GM18519 (cell line): ENCODE measurements around the gene PCDHGC3.
"Not testable (repeated sequence)": the region's sequence is repeated elsewhere in the genome, so short reads cannot be mapped to it uniquely, and the experiment has no call there.

Source experiments
- ATAC-seq: cut with Tn5 transposase; IDR thresholded peaks from one replicate; pipeline ENCODE4 v1.9.1; 2021; ENCODE audit warnings: mild to moderate bottlenecking, moderate library complexity; ENCODE audit not compliant: unreplicated experiment, low FRiP score

The PCDHGC3 gene

DNA sequence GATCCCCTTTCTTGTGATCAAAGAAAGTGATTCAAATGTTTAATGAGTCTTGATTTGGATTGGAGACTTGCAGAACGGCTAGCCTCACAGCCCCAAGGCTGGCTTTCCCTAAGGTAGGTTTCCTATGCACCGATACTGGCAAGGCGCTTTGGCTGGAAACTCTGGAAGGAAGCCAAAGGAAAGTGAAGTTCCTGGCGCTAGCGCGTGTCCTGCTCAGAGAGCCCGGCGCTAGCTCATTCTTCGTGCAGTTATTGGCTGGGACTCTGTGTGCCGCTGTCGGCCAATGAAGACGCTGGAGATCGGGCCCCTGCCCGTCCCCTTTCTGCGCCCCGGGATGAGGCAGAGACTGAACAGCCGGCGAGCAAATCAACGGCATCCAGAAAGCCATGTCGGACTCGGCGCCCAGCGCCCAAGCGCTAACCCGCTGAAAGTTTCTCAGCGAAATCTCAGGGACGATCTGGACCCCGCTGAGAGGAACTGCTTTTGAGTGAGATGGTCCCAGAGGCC, at the start of gene PCDHGC3:
Gene PCDHGC3, plus strand, starts transcription at position 342 of the 507 bp plus-strand sequence. Its CDS starts 151 bp downstream, at position 493.
- ATAC-seq, result peak; percentile 98

DNA sequence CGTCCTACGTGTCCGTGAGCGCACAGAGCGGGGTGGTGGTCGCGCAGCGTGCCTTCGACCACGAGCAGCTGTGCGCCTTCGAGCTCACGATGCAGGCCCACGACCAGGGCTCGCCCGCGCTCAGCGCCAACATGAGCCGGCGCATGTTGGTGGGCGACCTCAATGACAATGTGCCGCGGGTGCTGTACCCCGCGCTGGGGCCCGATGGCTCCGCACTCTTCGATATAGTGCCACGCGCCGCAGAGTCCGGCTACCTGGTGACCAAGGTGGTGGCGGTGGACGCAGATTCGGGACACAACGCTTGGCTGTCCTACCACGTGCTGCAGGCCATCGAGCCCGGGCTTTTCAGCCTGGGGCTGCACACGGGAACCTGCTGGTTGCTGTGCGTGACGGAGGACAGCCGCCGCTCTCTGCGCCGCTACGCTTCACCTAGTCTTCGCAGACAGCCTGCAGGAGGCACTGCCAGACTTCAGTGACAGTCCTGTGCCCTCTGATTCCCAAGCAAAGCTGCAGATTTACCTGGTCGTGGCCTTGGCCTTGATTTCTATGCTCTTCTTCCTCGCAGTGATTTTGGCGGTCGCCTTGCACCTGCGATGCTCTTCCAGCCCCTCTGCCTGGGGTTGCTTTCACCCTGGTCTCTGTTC, 47.9 kb upstream of the PCDHGC3 start:
- ATAC-seq, result no peak

DNA sequence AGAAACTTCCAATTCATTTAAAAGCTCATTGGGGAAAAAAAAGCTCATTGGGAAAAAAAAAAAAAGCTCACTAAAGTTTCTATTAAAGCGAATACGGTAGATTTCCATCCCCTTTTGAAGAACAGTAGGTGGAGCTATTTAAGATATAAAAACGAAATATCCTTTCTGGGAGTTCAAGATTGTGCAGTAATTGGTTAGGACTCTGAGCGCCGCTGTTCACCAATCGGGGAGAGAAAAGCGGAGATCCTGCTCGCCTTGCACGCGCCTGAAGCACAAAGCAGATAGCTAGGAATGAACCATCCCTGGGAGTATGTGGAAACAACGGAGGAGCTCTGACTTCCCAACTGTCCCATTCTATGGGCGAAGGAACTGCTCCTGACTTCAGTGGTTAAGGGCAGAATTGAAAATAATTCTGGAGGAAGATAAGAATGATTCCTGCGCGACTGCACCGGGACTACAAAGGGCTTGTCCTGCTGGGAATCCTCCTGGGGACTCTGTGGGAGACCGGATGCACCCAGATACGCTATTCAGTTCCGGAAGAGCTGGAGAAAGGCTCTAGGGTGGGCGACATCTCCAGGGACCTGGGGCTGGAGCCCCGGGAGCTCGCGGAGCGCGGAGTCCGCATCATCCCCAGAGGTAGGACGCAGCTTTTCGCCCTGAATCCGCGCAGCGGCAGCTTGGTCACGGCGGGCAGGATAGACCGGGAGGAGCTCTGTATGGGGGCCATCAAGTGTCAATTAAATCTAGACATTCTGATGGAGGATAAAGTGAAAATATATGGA, 45.2 kb upstream of the PCDHGC3 start, which contains the start of gene PCDHGA12:
Gene PCDHGA12, plus strand, starts transcription at position 176 of the 782 bp plus-strand sequence. Its CDS starts 253 bp downstream, at position 429.
- ATAC-seq, result no peak

DNA sequence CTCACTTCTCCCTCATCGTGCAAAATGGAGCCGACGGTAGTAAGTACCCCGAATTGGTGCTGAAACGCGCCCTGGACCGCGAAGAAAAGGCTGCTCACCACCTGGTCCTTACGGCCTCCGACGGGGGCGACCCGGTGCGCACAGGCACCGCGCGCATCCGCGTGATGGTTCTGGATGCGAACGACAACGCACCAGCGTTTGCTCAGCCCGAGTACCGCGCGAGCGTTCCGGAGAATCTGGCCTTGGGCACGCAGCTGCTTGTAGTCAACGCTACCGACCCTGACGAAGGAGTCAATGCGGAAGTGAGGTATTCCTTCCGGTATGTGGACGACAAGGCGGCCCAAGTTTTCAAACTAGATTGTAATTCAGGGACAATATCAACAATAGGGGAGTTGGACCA, 44.5 kb upstream of the PCDHGC3 start:
- ATAC-seq, result no peak

DNA sequence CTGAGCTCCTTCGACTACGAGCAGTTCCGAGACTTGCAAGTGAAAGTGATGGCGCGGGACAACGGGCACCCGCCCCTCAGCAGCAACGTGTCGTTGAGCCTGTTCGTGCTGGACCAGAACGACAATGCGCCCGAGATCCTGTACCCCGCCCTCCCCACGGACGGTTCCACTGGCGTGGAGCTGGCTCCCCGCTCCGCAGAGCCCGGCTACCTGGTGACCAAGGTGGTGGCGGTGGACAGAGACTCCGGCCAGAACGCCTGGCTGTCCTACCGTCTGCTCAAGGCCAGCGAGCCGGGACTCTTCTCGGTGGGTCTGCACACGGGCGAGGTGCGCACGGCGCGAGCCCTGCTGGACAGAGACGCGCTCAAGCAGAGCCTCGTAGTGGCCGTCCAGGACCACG, 43.5 kb upstream of the PCDHGC3 start:
- not testable (repeated sequence) for ATAC-seq

DNA sequence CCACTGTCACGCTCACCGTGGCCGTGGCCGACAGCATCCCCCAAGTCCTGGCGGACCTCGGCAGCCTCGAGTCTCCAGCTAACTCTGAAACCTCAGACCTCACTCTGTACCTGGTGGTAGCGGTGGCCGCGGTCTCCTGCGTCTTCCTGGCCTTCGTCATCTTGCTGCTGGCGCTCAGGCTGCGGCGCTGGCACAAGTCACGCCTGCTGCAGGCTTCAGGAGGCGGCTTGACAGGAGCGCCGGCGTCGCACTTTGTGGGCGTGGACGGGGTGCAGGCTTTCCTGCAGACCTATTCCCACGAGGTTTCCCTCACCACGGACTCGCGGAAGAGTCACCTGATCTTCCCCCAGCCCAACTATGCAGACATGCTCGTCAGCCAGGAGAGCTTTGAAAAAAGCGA, 43.0 kb upstream of the PCDHGC3 start:
- ATAC-seq, result not testable (repeated sequence)

DNA sequence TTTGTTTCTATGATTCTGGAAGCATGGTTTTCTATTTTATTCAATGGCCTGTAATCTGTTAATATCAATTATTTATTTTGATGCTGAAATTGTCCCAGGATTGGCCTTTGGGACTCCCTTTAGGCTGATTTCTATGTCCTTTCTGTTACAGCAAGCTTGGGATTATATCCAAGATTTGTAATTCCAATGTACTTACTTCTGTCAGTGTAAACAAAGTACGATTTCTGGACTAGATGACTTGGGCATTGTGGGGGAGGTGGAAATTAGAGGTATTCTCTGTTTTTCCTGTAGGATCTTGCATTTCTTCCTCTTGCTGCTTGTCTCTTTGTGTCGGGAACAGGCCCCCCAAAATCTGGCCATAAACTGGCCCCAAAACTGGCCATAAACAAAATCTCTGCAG, 41.8 kb upstream of the PCDHGC3 start:
- no peak for ATAC-seq

DNA sequence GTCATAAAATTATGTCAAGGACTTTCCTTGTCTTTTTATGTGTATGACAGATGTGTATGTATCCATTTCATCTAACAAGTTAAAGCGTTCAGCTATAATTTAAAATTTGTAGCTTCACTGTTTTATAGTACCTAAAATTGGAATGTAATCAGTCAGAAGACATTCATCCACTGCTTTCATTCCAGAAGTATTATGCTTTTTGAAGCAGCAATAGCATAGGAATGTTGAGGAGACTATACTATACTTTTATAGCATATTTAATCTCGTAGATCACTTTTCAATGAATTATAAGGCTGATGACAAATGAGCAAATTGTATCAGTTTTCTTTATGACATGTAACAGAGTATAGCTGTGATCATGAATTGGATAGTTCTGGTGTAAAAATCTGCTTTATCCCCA, 38.5 kb upstream of the PCDHGC3 start:
- ATAC-seq, result no peak

DNA sequence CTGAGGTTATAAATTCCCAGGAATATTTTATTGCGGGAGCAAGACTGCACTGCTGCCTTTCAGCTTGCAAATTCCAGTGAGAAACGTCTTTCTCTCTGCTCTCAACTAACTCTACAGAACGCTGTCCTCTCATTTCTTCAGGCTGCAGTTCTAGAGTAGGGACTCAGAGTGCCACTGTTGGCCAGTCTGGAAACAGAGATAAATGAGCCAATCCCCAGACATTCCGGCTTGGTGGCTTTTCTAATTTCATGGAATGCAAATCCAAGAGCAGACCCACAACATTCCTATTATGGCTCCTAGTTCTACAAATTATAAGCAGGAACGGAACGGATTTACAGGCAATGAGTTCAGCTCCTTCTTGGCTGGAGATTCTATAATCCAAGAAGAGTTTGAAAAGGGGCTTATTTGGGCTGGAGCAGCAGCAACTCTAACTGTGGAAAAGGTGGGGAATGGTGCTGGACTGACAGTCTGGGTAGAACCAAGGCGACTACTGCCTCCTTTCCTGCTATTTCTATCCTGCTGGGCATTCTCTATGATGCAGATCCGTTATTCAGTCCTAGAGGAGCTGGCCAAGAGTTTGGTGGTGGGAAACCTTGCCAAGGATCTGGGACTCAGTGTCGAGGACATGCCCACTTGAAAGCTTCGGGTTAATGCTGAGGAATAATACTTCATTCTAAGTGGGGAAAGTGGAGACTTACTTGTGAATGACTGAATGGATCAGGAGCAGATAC, 36.2 kb upstream of the PCDHGC3 start:
- no peak for ATAC-seq

DNA sequence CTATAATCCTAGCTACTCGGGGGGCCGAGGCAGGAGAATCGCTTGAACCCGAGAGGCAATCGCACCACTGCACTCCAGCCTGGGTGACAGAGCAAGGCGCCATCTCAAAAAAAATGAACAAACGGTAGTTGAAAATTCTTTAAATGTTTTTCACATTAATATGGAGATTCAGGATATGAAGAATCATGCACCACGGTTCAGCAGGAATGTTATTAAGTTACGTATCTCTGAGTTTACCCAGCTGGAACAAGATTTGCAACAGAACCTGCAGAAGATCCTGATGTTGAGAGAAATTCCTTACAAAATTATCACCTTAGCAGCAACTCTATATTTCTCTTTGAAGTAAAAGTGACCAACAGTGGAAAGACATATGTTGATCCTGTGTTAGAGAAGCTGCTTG, 35.4 kb upstream of the PCDHGC3 start:
- ATAC-seq, result no peak

DNA sequence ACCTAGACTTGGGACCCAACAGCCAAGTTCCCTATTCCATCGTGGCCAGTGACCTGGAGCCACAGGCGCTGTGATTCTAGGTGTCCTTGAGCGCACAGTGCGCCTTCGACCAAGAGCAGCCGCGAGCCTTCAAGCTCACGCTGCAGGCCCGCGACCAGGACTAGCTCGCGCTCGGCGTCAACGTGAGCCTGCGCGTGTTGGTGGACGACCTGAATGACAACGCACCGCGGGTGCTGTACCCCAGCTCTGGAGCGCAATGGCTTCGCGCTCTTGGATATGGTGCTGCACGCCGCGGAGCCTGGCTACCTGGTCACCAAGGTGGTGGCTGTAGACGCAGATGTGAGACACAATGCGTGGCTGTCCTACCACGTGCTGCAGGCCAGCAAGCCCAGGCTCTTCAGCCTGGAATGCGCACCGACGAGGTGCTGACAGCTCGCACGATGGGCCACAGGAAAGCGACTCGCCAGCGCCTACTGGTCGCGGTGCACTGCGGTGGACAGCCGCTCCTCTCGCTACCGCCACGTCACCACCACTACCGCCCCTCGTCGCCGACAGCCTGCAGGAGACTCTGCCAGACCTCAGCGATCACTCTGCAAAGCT, 34.1 kb upstream of the PCDHGC3 start:
- no peak for ATAC-seq

DNA sequence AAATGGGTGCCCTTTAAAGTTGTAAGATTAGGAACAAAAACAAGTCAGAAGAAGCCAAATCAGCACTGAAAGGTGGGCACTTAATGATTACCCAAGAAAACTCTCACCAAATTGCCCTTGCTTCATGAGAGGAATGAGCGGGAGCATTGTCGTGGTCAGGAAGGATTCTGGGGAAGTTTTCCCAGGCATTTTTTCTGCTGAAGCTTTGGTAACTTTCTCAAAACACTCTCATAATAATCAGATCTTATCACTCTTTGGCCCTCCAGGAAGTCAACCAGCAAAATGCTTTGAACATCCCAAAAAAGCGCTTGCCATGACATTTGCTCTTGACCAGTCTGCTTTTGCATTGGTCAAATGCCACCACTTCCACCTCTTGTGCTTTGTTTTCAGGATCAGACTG, 10.4 kb upstream of the PCDHGC3 start:
- ATAC-seq, result no peak

DNA sequence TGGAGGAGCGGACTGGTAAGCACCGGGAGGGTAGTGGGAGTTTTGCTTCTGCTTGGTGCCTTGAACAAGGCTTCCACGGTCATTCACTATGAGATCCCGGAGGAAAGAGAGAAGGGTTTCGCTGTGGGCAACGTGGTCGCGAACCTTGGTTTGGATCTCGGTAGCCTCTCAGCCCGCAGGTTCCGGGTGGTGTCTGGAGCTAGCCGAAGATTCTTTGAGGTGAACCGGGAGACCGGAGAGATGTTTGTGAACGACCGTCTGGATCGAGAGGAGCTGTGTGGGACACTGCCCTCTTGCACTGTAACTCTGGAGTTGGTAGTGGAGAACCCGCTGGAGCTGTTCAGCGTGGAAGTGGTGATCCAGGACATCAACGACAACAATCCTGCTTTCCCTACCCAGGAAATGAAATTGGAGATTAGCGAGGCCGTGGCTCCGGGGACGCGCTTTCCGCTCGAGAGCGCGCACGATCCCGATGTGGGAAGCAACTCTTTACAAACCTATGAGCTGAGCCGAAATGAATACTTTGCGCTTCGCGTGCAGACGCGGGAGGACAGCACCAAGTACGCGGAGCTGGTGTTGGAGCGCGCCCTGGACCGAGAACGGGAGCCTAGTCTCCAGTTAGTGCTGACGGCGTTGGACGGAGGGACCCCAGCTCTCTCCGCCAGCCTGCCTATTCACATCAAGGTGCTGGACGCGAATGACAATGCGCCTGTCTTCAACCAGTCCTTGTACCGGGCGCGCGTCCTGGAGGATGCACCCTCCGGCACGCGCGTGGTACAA, 556 bp downstream of the PCDHGC3 start:
- peak; percentile 9 for ATAC-seq

DNA sequence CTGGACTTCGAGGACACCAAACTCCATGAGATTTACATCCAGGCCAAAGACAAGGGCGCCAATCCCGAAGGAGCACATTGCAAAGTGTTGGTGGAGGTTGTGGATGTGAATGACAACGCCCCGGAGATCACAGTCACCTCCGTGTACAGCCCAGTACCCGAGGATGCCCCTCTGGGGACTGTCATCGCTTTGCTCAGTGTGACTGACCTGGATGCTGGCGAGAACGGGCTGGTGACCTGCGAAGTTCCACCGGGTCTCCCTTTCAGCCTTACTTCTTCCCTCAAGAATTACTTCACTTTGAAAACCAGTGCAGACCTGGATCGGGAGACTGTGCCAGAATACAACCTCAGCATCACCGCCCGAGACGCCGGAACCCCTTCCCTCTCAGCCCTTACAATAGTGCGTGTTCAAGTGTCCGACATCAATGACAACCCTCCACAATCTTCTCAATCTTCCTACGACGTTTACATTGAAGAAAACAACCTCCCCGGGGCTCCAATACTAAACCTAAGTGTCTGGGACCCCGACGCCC, 1.3 kb downstream of the PCDHGC3 start:
- ATAC-seq, result no peak

DNA sequence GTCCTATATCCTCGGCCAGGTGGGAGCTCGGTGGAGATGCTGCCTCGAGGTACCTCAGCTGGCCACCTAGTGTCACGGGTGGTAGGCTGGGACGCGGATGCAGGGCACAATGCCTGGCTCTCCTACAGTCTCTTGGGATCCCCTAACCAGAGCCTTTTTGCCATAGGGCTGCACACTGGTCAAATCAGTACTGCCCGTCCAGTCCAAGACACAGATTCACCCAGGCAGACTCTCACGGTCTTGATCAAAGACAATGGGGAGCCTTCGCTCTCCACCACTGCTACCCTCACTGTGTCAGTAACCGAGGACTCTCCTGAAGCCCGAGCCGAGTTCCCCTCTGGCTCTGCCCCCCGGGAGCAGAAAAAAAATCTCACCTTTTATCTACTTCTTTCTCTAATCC, 2.0 kb downstream of the PCDHGC3 start:
- ATAC-seq, result no peak

DNA sequence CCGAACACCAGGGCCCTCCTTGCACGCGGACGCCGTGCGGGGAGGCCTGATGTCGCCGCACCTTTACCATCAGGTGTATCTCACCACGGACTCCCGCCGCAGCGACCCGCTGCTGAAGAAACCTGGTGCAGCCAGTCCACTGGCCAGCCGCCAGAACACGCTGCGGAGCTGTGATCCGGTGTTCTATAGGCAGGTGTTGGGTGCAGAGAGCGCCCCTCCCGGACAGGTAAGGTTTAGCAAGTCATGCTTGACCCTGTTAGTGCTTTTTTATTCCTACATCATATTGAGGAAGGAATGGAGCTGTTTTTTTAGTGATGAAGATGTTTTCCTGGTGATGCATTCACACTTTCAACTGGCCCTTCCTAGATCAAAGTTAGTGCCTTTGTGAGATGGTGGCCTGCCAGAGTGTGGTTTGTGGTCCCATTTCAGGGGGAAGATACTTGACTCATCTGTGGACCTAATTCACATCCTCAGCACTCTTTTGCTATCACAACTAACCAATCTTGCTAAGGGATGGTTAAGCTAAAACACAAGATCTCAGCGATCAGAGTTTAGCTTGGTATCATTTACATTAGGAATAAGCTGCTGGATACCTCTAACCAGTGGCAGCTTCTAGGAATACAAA, 2.7 kb downstream of the PCDHGC3 start:
- no peak for ATAC-seq

DNA sequence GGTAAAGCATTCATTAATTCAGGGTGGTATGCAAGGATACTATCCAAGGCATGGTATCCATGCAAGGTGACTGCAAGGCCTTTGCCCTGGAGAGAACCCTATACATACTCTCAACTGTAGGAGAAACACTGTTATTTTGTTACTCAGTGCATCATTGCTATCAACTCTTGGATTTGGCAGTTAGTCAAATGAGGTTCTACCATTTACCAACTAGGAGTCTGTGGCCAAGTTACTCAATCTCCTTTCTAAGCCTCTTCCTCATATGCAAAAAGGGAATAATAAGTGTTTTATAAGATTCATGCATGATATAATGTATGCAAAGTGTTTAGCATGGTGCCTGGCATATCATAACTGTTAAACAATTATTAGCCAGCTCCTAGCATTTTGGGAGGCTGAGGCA, 4.0 kb downstream of the PCDHGC3 start:
- no peak for ATAC-seq

DNA sequence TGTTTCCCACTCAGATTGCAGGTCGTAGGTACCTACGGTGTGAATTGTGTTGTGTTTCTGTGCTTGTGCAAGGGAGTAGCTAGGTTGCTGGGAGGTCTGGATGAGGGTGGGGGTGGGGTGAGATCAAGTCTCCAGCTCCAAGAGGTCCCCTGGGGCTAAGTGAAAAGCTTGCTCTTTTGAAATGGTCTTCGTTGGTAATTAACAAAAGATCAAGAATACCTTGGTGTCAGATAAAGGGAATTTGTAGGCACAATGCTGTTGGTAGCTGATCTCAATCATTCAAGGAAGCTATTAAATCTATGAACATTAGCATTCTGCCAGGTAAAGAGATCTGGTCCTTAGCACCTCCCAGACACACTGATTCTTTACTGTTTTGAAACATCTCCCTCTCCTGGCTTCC, 8.1 kb downstream of the PCDHGC3 start:
- no peak for ATAC-seq

DNA sequence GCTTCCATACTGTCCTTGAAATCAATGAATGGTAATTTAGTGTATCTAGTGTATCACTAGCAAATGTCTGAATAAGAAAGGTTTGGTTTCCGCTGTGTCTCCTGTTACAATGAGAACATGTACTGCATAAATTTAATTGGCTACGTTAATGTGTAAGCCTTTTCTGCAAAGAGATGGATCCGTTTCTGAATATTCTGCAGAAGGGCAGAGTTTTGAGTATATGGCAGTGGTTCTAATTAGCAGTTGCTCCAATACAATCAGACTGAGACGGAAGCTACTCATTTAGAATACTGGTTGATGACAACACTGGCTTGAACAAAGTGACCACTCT, 8.5 kb downstream of the PCDHGC3 start:
- ATAC-seq, result no peak
